GM18907 (cell line): ENCODE results near the gene ACACB.

ENCODE experiments used
- ATAC-seq: cut with Tn5 transposase; IDR thresholded peaks from one replicate; pipeline ENCODE4 v1.9.1; 2021; ENCODE audit warnings: mild to moderate bottlenecking, moderate library complexity; ENCODE audit not compliant: unreplicated experiment

Gene ACACB

DNA sequence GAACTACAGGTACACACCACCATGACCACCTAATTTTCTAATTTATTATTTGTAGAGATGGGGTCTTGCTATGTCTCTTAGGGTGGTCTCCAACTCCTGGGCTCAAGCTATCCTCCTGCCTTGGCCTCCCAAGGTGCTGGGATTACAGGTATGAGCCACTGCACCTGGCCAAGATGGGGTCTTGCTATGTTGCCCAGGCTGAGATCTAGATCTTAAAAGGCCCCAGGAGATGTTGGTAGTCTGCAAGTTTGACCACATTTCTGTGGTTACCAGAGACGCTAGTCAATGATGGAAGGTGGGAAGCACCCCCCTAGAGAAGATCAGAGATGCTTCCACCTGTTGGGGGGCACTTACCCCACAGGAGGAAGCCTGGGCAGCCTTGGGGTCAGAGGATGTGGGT is 158.0 kb downstream of the ACACB start:
- ATAC-seq = no peak

DNA sequence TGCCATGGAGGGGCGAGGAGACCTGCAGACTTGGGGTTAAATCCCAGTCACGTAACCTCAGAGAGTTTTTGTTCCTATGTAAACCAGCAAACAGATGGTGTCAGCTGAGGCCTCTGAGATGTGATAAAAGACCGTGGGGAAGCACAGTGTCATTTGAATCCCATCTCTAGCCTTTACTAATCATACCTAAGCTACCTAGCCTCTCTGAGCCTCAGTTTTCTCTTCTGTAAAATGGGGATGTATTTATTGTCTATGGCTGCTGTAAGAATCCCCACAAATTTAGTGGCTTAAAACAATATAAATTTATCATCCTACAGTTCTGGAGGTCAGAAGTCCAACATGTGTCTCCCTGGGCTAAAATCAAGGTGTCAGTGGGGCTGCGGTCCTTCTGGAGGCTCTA is 158.8 kb downstream of the ACACB start:
- no peak for ATAC-seq

DNA sequence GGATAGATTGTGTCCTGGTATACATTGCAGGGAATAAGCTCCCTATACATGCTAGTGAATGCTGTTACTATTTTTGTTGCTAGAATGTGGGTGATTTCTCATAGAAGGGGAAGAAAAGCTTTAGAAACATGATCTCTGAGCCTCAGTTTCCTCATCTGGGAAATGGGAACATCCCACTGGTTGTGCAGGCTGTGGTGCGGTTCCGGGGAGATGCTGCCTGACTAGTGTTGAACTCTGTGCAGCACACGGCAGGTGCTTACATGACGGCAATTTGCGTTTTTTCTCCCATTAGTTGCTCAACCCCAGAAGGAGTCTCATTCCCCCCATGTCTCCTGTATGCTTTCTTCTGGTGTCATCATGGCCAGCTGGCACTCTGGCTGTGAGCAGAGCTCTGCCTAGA is 159.8 kb downstream of the ACACB start:
- no peak for ATAC-seq

DNA sequence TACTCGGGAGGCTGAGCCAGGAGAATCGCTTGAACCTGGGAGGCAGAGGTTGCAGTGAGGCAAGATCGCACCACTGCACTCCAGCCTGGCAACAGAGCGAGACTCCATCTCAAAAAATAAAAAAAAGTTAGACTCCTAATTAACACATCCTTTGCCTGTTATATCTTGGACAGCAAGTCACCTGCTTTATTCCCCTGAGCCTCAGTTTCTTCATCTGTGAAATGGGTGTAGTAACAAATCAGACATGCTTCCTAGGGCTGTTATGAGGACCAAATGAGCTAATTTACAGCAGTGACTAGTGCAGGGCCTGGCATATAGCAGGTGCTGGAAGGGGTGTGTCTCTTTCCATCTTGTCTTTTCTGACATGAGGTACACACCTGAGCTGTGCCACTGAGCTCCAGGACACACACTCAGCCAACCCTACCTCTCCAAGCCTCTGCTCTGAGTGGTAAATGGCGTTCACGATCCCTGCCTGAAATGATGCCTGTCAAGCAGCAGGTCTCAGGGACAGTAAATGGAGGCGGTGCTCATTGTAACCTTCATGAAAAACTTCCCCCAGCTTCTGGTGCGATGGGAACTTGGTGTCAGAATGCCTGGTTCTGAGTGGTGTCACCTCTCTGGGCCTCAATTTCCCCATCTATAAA is 161.0 kb downstream of the ACACB start:
- ATAC-seq = no peak

DNA sequence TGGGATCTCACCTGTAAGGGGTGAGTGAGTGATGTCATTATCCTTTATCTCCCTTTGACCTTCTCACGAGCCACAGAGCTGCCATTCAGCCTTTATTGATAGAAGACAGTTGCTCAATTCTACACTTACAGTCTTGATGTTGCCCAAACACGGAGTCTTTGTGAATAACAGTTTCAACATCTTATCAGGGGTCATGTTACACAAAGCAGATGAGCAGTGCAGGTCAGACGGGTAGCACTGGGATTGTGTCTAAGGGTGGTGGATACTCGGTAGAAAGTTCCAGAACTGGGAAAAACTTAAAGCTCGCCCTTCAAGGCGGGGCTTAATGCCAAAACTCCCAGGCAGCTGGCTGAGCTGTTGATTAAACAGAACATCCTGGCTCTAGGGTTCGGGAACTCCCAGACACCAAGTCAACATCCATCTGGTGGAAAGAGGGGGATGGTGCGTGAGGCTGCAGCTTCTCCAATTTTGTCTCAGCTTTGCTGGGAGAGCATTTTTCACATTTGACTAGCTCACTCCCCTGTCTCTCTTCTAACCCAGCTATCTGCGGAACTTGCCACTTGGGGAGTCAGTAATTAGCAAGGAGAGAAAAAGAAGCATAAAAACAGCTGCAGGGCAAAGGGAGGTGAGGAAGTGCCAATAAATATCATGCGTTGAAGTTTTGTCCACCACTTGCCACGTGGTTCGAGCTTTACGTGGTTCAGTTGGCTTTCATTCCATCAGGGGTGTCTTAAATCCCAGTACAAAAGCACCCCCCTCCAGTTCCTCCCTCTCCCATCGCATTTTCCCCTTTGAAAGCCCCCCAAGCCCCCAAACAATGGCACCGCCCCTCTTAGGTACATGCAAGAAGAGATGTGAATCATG is 161.7 kb downstream of the ACACB start:
- no peak for ATAC-seq

DNA sequence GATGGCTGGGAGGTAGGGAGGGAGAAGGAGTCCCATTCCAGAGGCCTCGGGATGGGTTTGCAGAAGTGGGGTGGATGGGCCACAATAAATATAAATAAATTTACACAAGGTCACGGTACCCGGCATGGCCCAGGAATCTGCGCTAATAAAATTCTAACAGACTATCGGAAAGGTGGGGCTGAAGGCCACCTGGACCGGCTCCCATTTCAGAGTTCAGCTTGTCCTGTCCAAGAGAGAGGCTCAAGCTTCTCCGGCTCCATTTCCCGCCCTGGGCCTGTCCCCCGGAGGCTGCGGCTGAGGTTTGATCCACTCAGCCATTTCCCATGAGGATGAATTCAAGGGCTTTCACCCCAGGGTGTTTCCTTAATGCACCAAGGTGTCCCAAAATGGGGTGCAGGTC is 162.5 kb downstream of the ACACB start:
- no peak for ATAC-seq

DNA sequence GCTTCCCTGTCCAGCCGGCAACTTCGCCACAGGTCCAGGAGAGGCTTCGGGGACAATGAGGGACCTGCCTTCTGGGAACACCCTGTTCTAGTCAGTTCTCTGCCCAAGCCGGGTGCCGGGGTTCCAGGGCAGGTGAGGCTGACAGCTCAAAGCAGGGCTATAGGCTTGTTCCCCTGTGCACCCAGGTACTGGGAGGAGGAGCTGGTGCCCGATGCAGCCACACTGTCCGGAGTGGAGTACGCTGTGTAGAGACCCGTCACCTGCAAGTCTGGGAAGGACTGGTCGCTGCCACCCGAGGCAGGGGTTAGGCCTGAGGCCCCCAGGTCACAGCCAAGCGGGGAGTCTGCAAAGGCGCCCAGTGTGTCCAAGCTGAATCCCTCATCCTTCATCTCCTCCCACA is 163.1 kb downstream of the ACACB start:
- ATAC-seq = no peak

DNA sequence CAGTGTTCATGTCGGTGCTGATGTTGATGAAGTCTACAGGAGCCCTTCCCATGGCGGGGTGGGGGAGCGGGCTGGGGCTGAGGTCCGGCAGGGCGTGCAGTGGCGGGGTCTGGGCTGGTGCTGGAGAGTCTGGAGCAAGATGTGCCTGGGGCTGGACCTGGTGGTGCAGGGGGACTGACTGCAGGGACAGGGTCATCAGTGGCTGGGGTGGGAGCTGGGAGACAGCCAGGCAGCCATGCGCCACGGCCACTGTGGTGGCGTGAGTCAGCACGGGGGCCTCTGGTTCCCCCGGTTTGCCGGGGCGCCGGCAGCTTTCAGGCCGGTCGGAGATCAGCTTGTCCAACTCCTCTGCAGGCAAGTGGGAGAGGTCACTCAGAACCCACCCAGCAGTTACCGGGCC is 165.1 kb downstream of the ACACB start:
- no peak for ATAC-seq

DNA sequence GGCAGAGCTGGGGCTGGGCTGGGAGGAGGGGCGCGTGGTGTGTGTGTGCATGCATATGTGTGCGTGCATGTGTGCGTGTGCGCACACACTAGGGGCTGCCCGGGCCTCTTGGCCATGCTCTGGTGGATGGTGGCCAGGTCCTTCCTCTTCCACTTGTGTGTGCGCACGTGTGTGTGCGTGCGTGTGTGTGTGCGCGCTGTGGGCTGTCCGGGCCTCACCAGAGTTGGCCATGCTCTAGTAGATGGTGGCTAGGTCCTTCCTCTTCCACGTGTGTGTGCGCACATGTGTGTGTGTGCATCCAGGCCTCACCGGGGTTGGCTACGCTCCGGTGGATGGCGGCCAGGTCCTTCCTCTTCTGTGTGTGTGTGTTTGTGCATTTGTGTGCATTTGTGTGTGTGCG is 168.0 kb downstream of the ACACB start:
- ATAC-seq = no peak

DNA sequence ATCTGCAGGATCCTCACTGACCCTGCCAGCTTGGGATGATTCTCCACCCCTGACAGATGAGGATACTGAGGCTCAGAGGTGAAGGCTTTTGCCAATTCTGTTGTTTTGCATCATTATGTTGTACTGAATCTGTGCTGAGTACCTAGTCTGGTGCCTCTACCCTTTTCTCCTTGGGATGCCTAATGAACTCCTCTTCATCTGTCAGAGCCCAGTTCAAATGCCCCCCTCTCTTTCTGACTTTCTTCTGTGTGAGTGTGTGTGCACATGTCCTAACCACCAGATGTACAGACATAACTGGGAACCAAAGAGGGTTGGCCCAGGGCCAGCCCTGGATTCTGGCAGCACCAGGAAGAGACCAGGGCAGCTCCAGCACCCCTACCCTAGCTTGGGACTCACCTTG is 169.9 kb downstream of the ACACB start:
- ATAC-seq = no peak

DNA sequence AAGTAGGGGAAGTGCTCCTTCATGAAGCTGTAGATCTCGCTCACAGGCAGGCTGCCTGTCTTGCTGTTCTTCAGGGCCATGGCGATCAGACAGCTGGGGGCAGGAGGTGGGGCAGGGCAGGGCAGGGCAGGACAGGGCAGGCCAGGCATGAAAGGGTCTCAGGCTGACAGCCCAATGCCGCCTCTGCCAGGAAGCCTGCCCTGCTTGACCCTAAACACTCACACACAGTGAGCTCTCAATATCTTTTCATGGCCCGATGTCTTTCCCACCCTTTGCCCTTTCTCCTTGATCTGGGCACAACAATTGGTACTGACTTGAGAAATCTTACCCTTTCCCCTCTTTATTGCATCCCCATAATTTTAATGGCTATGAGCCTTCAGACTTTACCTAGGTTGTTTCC is 170.3 kb downstream of the ACACB start:
- no peak for ATAC-seq

DNA sequence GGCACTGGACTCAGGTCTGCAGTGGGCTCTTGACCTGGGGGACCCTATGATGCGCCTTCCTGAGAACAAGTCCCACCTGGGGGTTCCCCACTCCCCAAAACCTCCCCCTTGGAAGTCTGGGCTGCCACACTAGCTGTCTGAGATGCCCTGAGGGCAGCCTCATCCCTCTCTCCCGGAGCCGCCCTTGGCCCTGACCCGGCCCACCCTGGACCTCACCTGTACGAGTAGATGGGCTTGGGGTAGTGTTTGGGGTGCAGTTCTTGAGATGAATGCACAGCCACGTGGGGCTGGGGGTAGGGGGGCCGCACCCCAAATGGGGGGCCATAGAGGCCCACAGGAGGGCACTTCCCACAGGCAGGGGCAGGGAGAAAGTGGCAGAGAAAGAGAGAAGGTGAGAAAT is 170.8 kb downstream of the ACACB start:
- no peak for ATAC-seq

DNA sequence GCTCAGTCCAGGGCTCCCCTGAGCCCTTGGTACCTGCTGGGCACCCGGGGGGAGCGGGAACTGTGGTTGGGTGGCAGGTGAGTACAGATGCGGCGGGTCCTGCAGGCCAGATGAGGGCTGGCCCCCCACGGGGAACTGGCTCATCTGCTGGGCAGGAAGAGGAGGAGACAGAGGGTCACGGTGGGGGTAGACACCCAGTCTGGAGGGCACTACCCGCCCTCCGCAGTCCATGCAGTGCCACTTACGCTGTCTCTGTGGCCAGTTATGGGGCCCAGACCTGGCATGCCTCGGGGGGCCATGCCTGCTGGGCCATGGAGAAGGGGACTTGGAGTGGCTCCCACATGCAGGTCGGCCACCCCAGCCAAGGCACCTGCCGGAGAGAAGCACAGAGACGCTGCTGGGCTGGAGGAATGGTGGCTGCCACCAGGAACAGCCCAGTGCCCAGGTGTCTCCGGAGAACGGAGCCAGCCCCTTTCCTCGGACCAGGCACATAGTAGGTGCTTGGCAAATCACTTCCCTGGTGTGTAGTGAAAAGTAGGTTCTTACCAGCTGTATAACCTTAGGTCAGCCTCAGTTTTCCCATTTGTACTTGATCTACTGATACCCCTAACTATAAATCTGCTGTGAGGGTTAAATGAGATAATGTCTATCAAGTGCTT is 171.6 kb downstream of the ACACB start:
- ATAC-seq = no peak

DNA sequence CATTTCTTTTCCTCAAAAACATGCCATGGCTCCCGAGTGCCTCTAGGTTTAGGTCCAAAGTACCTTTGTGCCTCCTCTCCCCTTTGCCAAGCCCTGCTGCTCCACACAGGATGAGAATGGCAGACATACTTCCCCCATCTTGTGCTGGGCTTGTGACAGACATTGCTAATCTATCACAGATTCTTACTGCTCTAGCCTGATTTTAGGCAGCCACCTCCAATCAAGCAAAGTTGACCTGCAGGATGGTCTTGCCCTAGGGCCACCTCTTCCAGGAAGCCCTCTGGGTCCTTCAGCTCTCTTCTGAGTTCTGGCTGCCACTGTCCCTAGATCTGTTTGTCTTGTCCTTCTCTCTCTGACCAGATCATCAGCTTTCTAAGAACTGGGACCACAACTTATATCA is 172.2 kb downstream of the ACACB start:
- no peak for ATAC-seq

DNA sequence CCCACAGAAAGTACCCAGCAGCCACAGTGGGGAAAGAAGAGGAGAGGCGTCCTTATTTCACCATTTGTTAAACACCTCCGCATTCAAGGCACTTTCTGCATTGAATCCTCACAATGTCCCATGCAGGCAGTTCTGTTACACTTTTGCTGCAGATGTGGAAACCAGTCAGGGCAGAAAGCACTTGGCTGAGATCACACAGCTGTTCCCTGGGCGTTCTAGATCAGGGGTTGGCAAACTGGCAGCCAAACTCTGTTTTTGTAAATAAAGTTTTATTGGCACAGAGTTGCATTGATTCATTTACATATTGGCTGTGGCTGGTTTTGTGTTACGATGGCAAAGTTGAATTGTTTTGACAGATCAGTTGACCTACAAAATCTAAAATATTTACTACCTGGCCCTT is 172.6 kb downstream of the ACACB start:
- no peak for ATAC-seq

DNA sequence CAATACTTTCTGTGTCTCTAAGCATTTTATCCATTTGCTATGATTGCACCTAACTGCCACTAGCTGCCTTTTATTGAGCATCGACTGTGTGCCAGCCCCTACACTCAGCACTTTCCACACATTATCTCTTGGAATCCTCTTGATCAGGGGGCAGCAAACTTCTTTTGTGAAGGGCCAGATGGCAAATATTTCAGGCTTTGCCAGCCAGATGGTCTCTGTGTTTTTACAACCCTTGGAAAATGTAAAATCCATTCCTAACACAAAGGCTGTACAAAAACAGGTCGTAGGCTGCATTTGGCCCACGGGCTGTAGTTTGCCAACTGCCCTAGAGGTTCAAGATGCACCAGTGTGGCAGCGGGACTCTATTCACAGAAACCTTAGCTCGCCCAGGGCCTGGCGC is 173.2 kb downstream of the ACACB start:
- no peak for ATAC-seq

DNA sequence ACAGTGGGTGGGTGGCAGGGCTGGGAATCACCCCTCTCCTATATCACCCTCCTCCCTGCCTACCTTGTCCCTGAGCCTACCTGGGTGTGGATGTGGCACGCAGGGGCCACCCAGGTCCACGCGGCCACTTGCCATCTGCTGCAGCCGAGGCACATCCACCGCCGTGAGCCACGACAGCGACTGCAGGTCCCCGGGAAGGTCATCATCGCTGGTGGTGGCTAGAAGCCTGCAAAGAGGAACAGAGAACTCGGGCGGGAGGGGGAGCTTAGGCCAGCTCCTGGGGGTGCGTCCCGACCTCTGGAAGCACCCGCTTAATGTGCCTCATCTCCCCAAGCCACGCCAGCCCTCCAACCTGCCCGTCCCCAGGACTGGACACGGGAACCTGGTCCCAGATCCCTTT is 173.7 kb downstream of the ACACB start:
- no peak for ATAC-seq

DNA sequence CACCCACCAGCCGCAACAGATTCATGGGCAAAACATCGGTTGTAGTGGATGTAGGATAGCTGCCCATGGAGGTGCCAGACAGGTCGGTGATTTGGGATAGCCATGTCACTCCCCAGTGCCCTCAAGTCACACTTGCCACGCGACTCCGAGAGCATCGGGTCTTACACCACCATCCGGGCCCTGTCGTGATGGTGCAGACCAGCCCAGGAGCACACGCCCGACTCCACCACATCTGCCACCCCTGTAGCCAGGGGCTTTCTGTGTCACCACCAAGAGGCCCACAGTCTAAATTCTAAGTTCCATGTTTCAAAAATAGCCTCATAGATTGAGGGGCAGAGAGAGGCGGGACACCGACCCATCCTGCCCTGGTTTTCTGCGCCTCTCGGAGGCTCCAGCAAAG is 174.7 kb downstream of the ACACB start:
- no peak for ATAC-seq

DNA sequence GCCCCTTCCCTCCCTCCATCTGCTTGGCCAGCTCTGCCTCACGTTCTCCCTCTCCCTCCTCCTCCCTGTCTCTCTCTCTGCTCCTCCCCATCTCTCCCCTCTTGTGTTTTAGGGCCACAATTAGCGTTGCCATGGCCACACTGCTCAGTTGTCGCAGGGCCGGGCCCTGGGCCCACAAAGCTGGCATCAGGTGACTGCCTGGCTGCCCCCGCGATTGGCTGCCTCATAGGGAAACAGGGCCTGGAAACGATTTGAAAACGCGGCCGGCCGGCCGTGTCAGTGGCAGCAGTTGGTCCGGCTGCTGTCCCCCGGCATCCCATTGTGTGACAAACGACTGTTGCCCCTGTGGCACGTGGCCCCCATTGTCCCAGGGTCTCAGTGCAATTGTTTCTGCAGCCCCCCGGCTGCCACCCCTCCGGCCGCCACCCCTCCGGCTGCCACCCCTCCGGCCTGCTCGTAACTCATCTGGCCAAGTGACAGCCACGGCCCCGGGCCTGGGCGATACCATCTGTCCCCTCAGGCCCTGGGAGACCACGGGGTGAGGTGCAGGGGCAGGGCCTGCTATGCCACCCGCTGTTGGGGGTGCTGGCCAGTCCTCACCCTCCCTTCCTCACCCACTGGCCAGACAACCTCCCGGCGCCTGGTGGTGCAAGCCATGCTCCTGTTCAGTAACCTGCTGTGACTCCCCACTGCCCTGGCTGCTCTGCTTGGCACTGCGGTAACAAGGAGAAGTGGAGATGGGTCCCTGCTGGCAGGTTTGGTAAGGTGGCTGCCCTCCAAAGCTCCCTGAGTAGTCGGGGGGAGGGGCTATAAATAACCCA is 175.3 kb downstream of the ACACB start:
- ATAC-seq = no peak

DNA sequence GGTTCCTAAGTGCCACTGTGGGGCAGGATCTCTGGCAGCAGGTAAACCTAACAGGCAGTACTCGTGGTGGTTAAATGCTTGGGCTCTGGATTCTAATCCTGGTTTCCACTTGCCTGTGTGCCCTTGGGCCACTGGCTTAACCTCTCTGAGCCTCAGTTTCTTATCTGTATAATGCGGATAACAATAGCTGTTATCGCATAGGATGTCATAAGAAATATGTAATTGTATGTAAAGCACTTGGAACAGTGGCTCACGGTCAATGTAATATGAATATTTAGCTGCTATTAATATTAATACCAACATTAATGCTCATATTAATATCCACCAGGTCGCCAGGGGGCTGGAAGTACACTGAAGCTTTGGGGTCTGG is 175.9 kb downstream of the ACACB start:
- ATAC-seq = no peak

DNA sequence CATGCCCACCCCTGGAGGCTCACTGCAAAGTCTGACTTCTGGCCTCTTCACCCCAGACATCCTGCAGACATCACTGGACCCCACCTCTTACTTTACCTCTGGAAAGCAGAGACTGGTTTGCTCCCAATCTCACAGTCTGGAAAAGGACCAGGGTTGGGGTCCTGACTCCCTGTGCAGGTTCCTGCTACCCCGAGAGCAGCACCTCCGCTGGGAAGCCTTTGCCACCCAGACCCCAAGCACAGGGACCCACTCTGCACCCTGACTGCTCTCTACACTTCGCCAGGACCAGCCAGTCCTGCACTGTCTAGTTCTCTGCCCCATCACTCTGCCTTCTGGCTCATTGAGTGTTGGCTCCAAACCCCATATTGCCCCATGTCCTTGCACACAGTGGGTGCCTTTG is 176.7 kb downstream of the ACACB start:
- ATAC-seq = no peak
